OCI-LY3 (cell line): ENCODE measurements around the gene SERINC3.

Experiments used
- H2AFZ ChIP-seq: fragments of 200-600, 300-600 bp; shearing (Covaris generic); 2 replicates; pipeline ENCODE4 v1.6.0; 2014; ENCODE audit warnings: antibody characterized with exemption, low read depth, low read length
- H3K27ac ChIP-seq: fragments of 200-600, 300-600 bp; sonication (generic); 2 replicates; pipeline ENCODE4 v1.5.1; 2014; ENCODE audit warnings: mild to moderate bottlenecking, low read length, moderate library complexity, mixed read lengths
- H3K27me3 ChIP-seq: fragments of 200-600, 300-600 bp; sonication (generic); 2 replicates; pipeline ENCODE4 v1.6.1; 2014; ENCODE audit warnings: low read depth, low read length, mixed read lengths
- H3K36me3 ChIP-seq: fragments of 200-600, 300-600 bp; sonication (generic); replicated peaks from 2 replicates; pipeline ENCODE3; 2014; ENCODE audit warnings: low read depth, low read length, mixed read lengths
- H3K4me1 ChIP-seq: fragments of 300-600, 200-600 bp; sonication (generic); 2 replicates; pipeline ENCODE4 v1.6.1; 2014; ENCODE audit warnings: low read length, mixed read lengths
- H3K4me2 ChIP-seq: fragments of 200-600, 300-600 bp; sonication (generic); 2 replicates; pipeline ENCODE4 v1.6.1; 2014; ENCODE audit warnings: low read length, mixed read lengths
- H3K4me3 ChIP-seq: fragments of 300-600, 200-600 bp; sonication (generic); 2 replicates; pipeline ENCODE4 v1.5.1; 2014; ENCODE audit warnings: antibody characterized with exemption, mild to moderate bottlenecking, low read length, moderate library complexity
- H3K79me2 ChIP-seq: fragments of 300-600, 200-600 bp; shearing (Covaris generic); 2 replicates; pipeline ENCODE4 v1.6.1; 2014; ENCODE audit warnings: mild to moderate bottlenecking, low read length, mixed read lengths
- H3K9ac ChIP-seq: fragments of 300-600, 200-600 bp; shearing (Covaris generic); 2 replicates; pipeline ENCODE4 v1.6.0; 2014; ENCODE audit warnings: mild to moderate bottlenecking, low read length, moderate library complexity
- H3K9me3 ChIP-seq: fragments of 200-600, 300-600 bp; shearing (Covaris generic); 2 replicates; pipeline ENCODE4 v1.6.1; 2014; ENCODE audit warnings: low read length, mixed read lengths; ENCODE audit not compliant: insufficient read depth
- H4K20me1 ChIP-seq: fragments of 200-600, 300-600 bp; sonication (generic); 2 replicates; pipeline ENCODE4 v1.6.1; 2016; ENCODE audit warnings: low read length, mixed read lengths; ENCODE audit not compliant: insufficient read depth
- EZH2phosphoT487 ChIP-seq: fragments of 200-600 bp; shearing (Covaris generic); IDR thresholded peaks from 2 replicates; pipeline ENCODE4 v1.6.1; 2018; ENCODE audit warnings: antibody characterized with exemption, mixed run types, low read depth
- TF ChIP-seq, protein P1 (sequence below): fragments of 200-600, 300-600 bp; sonication (generic); IDR thresholded peaks from 2 replicates; pipeline ENCODE4 v1.5.1; 2014; ENCODE audit warnings: antibody characterized with exemption, low read length, low read depth

Gene SERINC3

DNA sequence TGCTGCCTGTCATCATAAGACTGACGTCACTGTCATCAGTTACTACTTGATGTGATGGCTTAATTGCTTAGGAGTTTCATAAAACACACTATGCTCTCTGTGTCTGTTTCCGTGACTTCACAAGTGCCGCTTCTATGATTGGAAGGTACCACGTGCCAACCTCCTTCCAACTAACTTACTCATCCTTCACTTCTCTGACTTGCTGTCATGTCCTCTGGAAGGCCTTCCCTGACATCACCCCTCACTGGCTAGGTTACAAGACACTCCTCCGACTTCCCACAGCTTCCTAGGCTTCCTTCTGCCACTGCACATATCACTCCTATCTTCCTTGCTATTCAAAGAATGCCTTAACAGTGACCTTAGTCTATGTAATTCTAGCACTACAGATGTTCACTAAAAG, 20.4 kb downstream of the SERINC3 start:
- Histone ChIP-seq H3K4me1 (peaks cover 6% of the 10 kb centered on the region), H3K27me3 (no peaks in the 10 kb centered on the region), H3K36me3 (peaks cover 59% of the 10 kb centered on the region), H3K27ac (no peak overlapping the region), H2AFZ (no peak overlapping the region), H3K4me3 (no peak overlapping the region), H3K79me2 (no peaks in the 10 kb centered on the region), H3K4me2 (no peak overlapping the region), H3K9ac (no peak overlapping the region), H3K9me3 (no peaks in the 10 kb centered on the region), H4K20me1 (0 out of 2 replicates have a peak, but pooled peaks cover 6% of the 10 kb centered on the region)
- TF ChIP-seq, protein P1, sequence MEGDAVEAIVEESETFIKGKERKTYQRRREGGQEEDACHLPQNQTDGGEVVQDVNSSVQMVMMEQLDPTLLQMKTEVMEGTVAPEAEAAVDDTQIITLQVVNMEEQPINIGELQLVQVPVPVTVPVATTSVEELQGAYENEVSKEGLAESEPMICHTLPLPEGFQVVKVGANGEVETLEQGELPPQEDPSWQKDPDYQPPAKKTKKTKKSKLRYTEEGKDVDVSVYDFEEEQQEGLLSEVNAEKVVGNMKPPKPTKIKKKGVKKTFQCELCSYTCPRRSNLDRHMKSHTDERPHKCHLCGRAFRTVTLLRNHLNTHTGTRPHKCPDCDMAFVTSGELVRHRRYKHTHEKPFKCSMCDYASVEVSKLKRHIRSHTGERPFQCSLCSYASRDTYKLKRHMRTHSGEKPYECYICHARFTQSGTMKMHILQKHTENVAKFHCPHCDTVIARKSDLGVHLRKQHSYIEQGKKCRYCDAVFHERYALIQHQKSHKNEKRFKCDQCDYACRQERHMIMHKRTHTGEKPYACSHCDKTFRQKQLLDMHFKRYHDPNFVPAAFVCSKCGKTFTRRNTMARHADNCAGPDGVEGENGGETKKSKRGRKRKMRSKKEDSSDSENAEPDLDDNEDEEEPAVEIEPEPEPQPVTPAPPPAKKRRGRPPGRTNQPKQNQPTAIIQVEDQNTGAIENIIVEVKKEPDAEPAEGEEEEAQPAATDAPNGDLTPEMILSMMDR = no peak
- no peak for TF ChIP-seq EZH2phosphoT487

DNA sequence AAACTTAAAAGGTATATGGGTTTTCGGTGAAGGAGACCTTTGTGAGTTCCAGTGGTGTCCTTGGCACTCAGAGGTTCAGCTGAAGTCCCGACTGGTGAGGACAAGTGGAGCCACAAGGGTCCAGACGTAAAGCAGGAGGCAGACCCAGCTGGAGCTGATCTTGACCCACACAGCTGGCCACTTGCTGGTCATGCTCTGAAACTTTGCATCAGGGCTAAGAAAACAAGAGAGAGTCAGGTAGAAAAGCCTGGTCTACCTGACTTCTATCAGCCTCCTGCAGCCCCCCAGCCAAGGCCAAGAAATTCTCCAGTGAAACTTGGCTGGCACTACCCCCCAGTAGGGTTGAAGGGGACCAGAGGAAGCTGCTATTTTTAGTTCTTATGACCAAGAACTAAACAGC, 21.6 kb downstream of the SERINC3 start:
- H2AFZ ChIP-seq = no peak overlapping the region
- no peak overlapping the region for H3K4me2 ChIP-seq
- H3K27me3 ChIP-seq = no peaks in the 10 kb centered on the region
- H3K9ac ChIP-seq = no peak overlapping the region
- no peaks in the 10 kb centered on the region for H3K79me2 ChIP-seq
- peaks cover 70% of the 10 kb centered on the region for H3K36me3 ChIP-seq
- H3K4me1 ChIP-seq = peaks cover 6% of the 10 kb centered on the region
- H3K4me3 ChIP-seq = no peak overlapping the region
- TF ChIP-seq, protein P1 = no peak
- TF ChIP-seq EZH2phosphoT487 = no peak
- no peak overlapping the region for H3K27ac ChIP-seq
- H4K20me1 ChIP-seq = 0 out of 2 replicates have a peak, but pooled peaks cover 6% of the 10 kb centered on the region
- no peaks in the 10 kb centered on the region for H3K9me3 ChIP-seq

DNA sequence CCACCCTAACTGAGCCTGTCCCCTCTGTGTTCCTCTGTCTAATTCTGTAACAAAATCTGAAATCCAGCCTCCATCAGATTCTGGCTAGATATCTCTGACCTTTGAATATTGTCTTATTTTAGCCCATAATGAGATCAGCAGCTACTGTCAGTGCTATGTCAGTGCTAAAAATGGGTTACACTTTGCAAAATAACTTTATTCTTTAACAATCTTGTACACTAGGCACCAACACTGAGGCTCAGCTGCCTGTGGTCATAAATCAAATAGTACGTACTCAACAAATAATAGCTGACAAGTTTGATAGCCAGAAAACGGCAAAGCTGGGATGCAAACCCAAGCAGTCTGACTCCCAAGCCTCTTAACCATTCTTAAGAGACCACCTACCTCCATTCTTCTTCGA, 24.1 kb downstream of the SERINC3 start:
- Histone ChIP-seq H3K79me2 (no peaks in the 10 kb centered on the region), H3K9me3 (no peaks in the 10 kb centered on the region), H3K9ac (no peak overlapping the region), H2AFZ (no peak overlapping the region), H3K4me1 (peaks cover 6% of the 10 kb centered on the region), H3K36me3 (peaks cover 71% of the 10 kb centered on the region), H4K20me1 (no peaks in the 10 kb centered on the region), H3K4me2 (no peak overlapping the region), H3K27ac (no peak overlapping the region), H3K4me3 (no peak overlapping the region), H3K27me3 (no peaks in the 10 kb centered on the region)
- TF ChIP-seq, protein P1 = no peak
- TF ChIP-seq EZH2phosphoT487 = no peak

DNA sequence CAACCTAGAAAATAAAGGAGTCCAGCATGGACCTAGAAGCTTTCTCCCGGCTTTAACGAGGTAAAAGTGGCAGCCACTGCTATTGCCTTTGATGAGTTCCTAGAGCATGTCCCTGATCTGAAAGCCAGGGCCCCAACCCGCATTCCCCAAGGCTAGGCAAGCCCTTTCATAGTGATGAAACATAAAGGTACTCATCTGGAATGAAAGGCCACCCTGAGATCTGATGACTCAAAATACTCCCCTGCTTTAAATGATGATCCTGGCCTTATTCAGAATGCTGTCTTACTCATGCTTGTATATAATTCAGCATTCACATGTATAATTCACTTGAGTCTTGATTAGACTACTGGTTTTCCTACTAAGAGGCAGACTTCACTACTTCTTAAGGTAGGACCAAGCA, 24.9 kb downstream of the SERINC3 start:
- no peak overlapping the region for H3K9ac ChIP-seq
- no peak overlapping the region for H2AFZ ChIP-seq
- TF ChIP-seq, protein P1 = no peak
- no peak overlapping the region for H3K4me2 ChIP-seq
- H3K79me2 ChIP-seq = no peaks in the 10 kb centered on the region
- no peaks in the 10 kb centered on the region for H3K9me3 ChIP-seq
- H3K27ac ChIP-seq = no peak overlapping the region
- peaks cover 6% of the 10 kb centered on the region for H3K4me1 ChIP-seq
- no peaks in the 10 kb centered on the region for H4K20me1 ChIP-seq
- no peak overlapping the region for H3K4me3 ChIP-seq
- peaks cover 76% of the 10 kb centered on the region for H3K36me3 ChIP-seq
- no peaks in the 10 kb centered on the region for H3K27me3 ChIP-seq
